ENCODE data around the gene SCNN1G. TPM values are rescaled to one million over a fixed set of nuclear protein-coding genes. Genes with fewer than 3 reads are reported as not detected.

SCNN1G gene
- total and polyA plus RNA-seq, 8 donors: 3.0 to 20.4 (median 7.9) TPM

DNA sequence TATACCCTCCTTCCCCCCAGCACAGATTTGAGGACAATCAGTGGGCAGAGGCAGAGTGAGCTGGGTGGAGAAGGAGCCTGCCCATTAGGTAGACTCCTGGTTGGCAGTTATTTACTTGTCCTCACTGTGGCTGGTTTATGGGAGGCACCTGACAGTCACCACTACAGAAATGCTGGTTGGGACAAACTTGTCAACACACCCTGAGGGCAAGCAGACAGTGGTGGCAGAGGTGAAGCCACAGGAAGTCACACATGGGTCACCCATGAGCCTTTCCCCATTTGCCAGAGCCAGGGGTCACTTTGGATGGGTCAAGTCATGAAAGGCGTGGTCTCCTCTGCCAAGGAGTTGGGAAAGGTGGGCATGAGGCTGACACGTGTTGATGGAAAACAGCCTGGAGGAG is 6.4 kb downstream of the SCNN1G start:
- H3K36me3 ChIP-seq: peaks cover 0 to 10% (median 3%) of the 10 kb centered on the region in 4 donors
- TF ChIP-seq POLR2A (IDR thresholded peaks at IDR 0.05) (no peak), POLR2AphosphoS5 (IDR thresholded peaks at IDR 0.05) (no peak), EP300 (IDR thresholded peaks at IDR 0.05) (no peak)
- TF ChIP-seq, protein P1, sequence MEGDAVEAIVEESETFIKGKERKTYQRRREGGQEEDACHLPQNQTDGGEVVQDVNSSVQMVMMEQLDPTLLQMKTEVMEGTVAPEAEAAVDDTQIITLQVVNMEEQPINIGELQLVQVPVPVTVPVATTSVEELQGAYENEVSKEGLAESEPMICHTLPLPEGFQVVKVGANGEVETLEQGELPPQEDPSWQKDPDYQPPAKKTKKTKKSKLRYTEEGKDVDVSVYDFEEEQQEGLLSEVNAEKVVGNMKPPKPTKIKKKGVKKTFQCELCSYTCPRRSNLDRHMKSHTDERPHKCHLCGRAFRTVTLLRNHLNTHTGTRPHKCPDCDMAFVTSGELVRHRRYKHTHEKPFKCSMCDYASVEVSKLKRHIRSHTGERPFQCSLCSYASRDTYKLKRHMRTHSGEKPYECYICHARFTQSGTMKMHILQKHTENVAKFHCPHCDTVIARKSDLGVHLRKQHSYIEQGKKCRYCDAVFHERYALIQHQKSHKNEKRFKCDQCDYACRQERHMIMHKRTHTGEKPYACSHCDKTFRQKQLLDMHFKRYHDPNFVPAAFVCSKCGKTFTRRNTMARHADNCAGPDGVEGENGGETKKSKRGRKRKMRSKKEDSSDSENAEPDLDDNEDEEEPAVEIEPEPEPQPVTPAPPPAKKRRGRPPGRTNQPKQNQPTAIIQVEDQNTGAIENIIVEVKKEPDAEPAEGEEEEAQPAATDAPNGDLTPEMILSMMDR (IDR thresholded peaks at IDR 0.05): no peak
- 81 to 92% (median 84%) methylated on average over 2 of the region's 2 CpGs for WGBS, 5 donors
- H3K4me3 ChIP-seq: no peak overlapping the region
- H3K27ac ChIP-seq: no peak overlapping the region
- no peak for DNase-seq
- no peaks in the 10 kb centered on the region for H3K9me3 ChIP-seq
- peaks cover 0 to 18% (median 11%) of the 10 kb centered on the region in 4 donors for H3K4me1 ChIP-seq
- intact Hi-C loops (cut with DNase I; ENCODE audit: low total_unique reads): no loop called here
- H3K27me3 ChIP-seq: peaks cover 0 to 29% (median 0%) of the 10 kb centered on the region in 3 donors

DNA sequence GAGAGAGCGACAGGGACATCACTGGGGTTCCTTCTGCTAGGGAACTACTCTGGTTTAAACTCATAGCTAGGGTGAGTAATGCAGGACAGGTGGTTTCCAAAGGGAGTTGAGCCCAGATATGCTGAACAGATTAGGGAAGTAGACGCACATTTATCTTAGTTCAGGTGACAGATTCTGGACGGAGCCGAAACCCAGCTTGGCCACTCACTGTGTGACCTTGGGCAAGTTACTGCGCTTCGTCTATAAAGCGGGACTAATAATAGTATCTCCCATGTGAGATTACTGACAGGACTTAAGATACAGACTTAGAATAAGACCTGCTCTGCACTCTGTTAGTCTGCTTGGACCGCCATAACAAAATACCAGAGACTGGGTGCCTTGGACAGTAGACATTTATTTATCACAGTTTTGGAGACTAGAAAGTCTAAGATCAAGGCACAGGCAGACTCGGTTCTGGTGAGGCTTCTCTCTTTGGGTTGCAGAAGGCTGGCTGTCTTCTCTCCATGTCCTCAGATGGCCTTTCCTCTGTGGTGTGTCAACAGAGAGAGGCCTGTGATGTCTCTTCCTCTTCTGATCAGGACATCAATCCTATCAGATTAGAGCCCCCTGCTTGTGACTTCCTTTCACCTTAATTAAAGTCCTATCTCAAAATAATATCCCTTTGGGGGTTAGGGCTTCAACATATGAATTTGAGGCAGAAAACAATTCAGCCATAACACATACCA is 12.1 kb downstream of the SCNN1G start:
- Histone ChIP-seq H3K9me3 (no peaks in the 10 kb centered on the region), H3K36me3 (peaks cover 0 to 36% (median 0%) of the 10 kb centered on the region in 4 donors), H3K27me3 (no peaks in the 10 kb centered on the region), H3K4me1 (peaks cover 7 to 29% (median 19%) of the 10 kb centered on the region in 4 donors), H3K27ac (peak overlapping the region in 2 of 5 donors; percentile 4 to 38), H3K4me3 (no peak overlapping the region)
- TF ChIP-seq, protein P1 (IDR thresholded peaks at IDR 0.05): no peak
- no peak for TF ChIP-seq POLR2AphosphoS5 (IDR thresholded peaks at IDR 0.05)
- TF ChIP-seq EP300 (IDR thresholded peaks at IDR 0.05): no peak
- TF ChIP-seq POLR2A (IDR thresholded peaks at IDR 0.05): no peak
- 62 to 73% (median 68%) methylated on average over 9 of the region's 9 CpGs for WGBS, 5 donors
- intact Hi-C loops (cut with DNase I; ENCODE audit: low total_unique reads): no loop called here
- DNase-seq: no peak

DNA sequence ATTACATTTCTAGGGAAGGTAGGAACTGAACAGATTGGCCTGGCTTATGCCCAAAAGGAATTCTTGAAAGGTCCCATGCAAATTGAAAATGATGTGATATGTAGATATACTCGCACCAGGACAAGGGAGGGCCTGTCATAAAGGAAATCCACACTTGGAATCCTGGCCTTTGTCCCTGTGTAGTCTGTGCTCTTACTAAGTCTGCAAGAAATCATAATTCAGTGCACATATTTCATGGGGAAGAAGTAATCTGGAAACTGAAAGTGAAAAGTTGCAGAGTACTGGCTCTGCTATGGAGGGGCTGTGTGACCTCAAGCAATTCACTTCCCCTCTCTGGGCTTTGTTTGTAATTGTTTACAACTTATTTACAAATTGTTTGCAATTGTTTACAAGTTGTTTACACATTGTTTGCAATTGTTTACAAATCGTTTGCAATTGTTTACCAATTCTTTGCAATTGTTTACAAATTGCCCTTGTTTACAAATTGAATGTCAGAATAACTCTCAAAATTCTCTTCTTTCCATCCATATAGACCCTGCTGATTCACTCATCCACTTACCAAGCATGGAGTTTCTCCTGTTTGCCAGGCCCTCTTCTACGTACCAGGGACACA is 12.9 kb downstream of the SCNN1G start:
- TF ChIP-seq EP300 (IDR thresholded peaks at IDR 0.05) (no peak), POLR2AphosphoS5 (IDR thresholded peaks at IDR 0.05) (no peak), POLR2A (IDR thresholded peaks at IDR 0.05) (no peak)
- TF ChIP-seq, protein P1 (IDR thresholded peaks at IDR 0.05): no peak
- Histone ChIP-seq H3K4me1 (peaks cover 7 to 29% (median 19%) of the 10 kb centered on the region in 4 donors), H3K27me3 (no peaks in the 10 kb centered on the region), H3K27ac (peak overlapping the region in 2 of 5 donors; percentile 4 to 38), H3K36me3 (peaks cover 0 to 37% (median 0%) of the 10 kb centered on the region in 4 donors), H3K9me3 (no peaks in the 10 kb centered on the region), H3K4me3 (no peak overlapping the region)
- 29 to 51% (median 44%) methylated on average over 3 of the region's 3 CpGs for WGBS, 5 donors
- intact Hi-C loops (cut with DNase I; ENCODE audit: low total_unique reads): no loop called here
- DNase-seq: no peak

DNA sequence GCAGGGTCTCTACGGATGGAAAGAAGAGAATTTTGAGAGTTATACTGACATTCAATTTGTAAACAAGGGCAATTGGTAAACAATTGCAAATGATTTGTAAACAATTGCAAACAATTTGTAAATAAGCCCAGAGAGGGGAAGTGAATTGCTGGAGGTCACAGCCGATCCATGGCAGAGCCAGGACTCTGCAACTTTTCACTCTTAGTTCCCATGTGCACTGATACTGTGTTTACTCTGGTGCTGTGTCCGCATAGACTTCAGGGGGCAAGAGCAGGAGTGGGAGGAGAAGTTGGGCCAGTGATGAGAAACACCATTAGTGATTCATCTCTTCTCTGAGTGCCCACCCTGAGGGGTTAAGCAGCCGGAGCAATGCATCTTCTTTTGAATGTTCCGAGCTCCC is 14.0 kb downstream of the SCNN1G start:
- H3K4me3 ChIP-seq: no peak overlapping the region
- WGBS, 5 donors: 60 to 78% (median 75%) methylated on average over 3 to 5 of the region's 5 CpGs
- no peaks in the 10 kb centered on the region for H3K27me3 ChIP-seq
- TF ChIP-seq POLR2AphosphoS5 (IDR thresholded peaks at IDR 0.05) (no peak), EP300 (IDR thresholded peaks at IDR 0.05) (no peak), POLR2A (IDR thresholded peaks at IDR 0.05) (no peak)
- TF ChIP-seq, protein P1 (IDR thresholded peaks at IDR 0.05): no peak
- peaks cover 0 to 42% (median 0%) of the 10 kb centered on the region in 4 donors for H3K36me3 ChIP-seq
- intact Hi-C loops (cut with DNase I; ENCODE audit: low total_unique reads): no loop called here
- peak overlapping the region in 1 of 5 donors; percentile 17 for H3K27ac ChIP-seq
- DNase-seq: no peak
- no peaks in the 10 kb centered on the region for H3K9me3 ChIP-seq
- H3K4me1 ChIP-seq: peaks cover 7 to 29% (median 19%) of the 10 kb centered on the region in 4 donors
